HL-60/S4 treated with retinoic acid at 250 ng/mL for 4 days and 3 days (cell line): Measurements from ENCODE around the gene PTK7.
"Not testable (repeated sequence)": the region's sequence is repeated elsewhere in the genome, so short reads cannot be mapped to it uniquely, and the experiment has no call there.

ENCODE experiments used
- in situ Hi-C: fragments of 300-500 bp; cut with MboI; formaldehyde crosslinking; loops from 2 replicates; pipeline ENCODE4 v1.7.0; 2022; ENCODE audit warnings: low sequenced_read_pairs

The PTK7 gene

GRCh38 chr6:43053545-43054205 is 22.4 kb upstream of the PTK7 start, which contains the start of gene CUL7:
CUL7 (minus strand) TSS chr6:43053851; CDS start chr6:43052788, 1,063 bp downstream.
- in situ Hi-C loops: no loop called here

- in situ Hi-C loops: no loop called here
Observed at GRCh38 chr6:43054206-43054943, 21.7 kb upstream of the PTK7 start.

- in situ Hi-C loops: no loop called here
Observed at GRCh38 chr6:43055966-43056365, 20.1 kb upstream of the PTK7 start.

GRCh38 chr6:43058531-43058930 is 17.6 kb upstream of the PTK7 start:
- in situ Hi-C loops: no loop called here

GRCh38 chr6:43059168-43060033 is 16.7 kb upstream of the PTK7 start, which contains the start of the genes KLC4 and MRPL2:
KLC4 (plus strand) TSS chr6:43059631; CDS start chr6:43061336, 1,705 bp downstream.
MRPL2 (minus strand) TSS chr6:43059434; CDS start chr6:43059381, 53 bp downstream.
- in situ Hi-C loops: no loop called here

GRCh38 chr6:43060034-43060754 is 15.9 kb upstream of the PTK7 start:
- in situ Hi-C loops: no loop called here

GRCh38 chr6:43060755-43061633 is 15.1 kb upstream of the PTK7 start:
- in situ Hi-C loops: no loop called here

- in situ Hi-C loops: no loop called here
Observed at GRCh38 chr6:43061861-43062260, 14.3 kb upstream of the PTK7 start.

GRCh38 chr6:43062818-43063217 is 13.3 kb upstream of the PTK7 start:
- in situ Hi-C loops: no loop called here

- in situ Hi-C loops: no loop called here
Observed at GRCh38 chr6:43070028-43070632, 6.0 kb upstream of the PTK7 start.

- in situ Hi-C loops: no loop called here
Observed at GRCh38 chr6:43074847-43075669, 1.1 kb upstream of the PTK7 start.

- in situ Hi-C loops: no loop called here
Observed at GRCh38 chr6:43076464-43077332, 584 bp downstream of the PTK7 start.

GRCh38 chr6:43077333-43077809 is 1.3 kb downstream of the PTK7 start:
- in situ Hi-C loops: no loop called here

GRCh38 chr6:43077981-43078511 is 1.9 kb downstream of the PTK7 start:
- in situ Hi-C loops: no loop called here

GRCh38 chr6:43078691-43079090 is 2.6 kb downstream of the PTK7 start:
- in situ Hi-C loops: no loop called here

- in situ Hi-C loops: no loop called here
Observed at GRCh38 chr6:43081043-43081442, 4.9 kb downstream of the PTK7 start.

- in situ Hi-C loops: not testable (repeated sequence)
Observed at GRCh38 chr6:43081922-43082321, 5.8 kb downstream of the PTK7 start.
